Activated T-cell treated with anti-CD3 and anti-CD28 coated beads, Interleukin-2, amount 50 U/mL, for 4 hours (primary cell): ENCODE data around the gene PYGL. TPM values are rescaled to one million over a fixed set of nuclear protein-coding genes. Genes with fewer than 3 reads are reported as not detected.
A peak's percentile ranks its signal among the peaks of the same experiment; 100 is the strongest.

Experiments
- ATAC-seq, 2 donors: fragments of 200-7000 bp; cut with Tn5 transposase; one replicate each; pipeline ENCODE4 v1.10.0; 2021
- DNase-seq: peaks from one replicate; pipeline ENCODE4 v3.0.0-alpha.2; 2020
- H3K27me3 Mint-ChIP-seq: one replicate; pipeline ENCODE4 v1.8.0; 2021; ENCODE audit warnings: low read depth, mixed read lengths
- H3K36me3 Mint-ChIP-seq: one replicate; pipeline ENCODE4 v1.8.0; 2022; ENCODE audit warnings: mixed read lengths; ENCODE audit not compliant: insufficient read depth
- H3K4me1 Mint-ChIP-seq: one replicate; pipeline ENCODE4 v1.8.0; 2021; ENCODE audit warnings: low read depth, mixed read lengths
- H3K4me3 Mint-ChIP-seq: one replicate; pipeline ENCODE4 v1.8.0; 2021; ENCODE audit warnings: mild to moderate bottlenecking, moderate library complexity, mixed read lengths
- H3K9me3 Mint-ChIP-seq: one replicate; pipeline ENCODE4 v1.8.0; 2021; ENCODE audit warnings: mixed read lengths
- total RNA-seq, 3 donors: library from RNA; stranded (reverse); gene quantifications; one replicate each; pipeline ENCODE4 v1.2.1, GENCODE V29; 2021

PYGL gene
- total RNA-seq, result under 1 TPM; 0.16 to 0.25 (median 0.22) TPM

GRCh38 chr14:50943943-50944646, at the start of gene PYGL:
PYGL (minus strand) TSS chr14:50944483; CDS start chr14:50944403, 80 bp downstream.
- no peaks in the 10 kb centered on the region for H3K9me3 Mint-ChIP-seq
- peaks cover 10% of the 10 kb centered on the region for H3K4me1 Mint-ChIP-seq
- H3K36me3 Mint-ChIP-seq, result no peaks in the 10 kb centered on the region
- DNase-seq, result peak; percentile 15
- peak within 1 kb of the TSS; percentile 81 for H3K4me3 Mint-ChIP-seq
- peak; percentile 75 to 78 for ATAC-seq
- peaks cover 30% of the 10 kb centered on the region for H3K27me3 Mint-ChIP-seq

GRCh38 chr14:50985859-50986331, 41.6 kb upstream of the PYGL start:
- DNase-seq (no peak), ATAC-seq (no peak)
- H3K9me3 Mint-ChIP-seq, result no peaks in the 10 kb centered on the region
- H3K4me1 Mint-ChIP-seq, result no peaks in the 10 kb centered on the region
- H3K27me3 Mint-ChIP-seq, result peaks cover 4% of the 10 kb centered on the region
- H3K4me3 Mint-ChIP-seq, result no peak overlapping the region
- H3K36me3 Mint-ChIP-seq, result no peaks in the 10 kb centered on the region

GRCh38 chr14:50985124-50985858, 41.0 kb upstream of the PYGL start:
- no peak for DNase-seq
- Mint-ChIP-seq H3K4me1 (no peaks in the 10 kb centered on the region), H3K27me3 (peaks cover 4% of the 10 kb centered on the region), H3K36me3 (no peaks in the 10 kb centered on the region), H3K9me3 (no peaks in the 10 kb centered on the region), H3K4me3 (no peak overlapping the region)
- no peak for ATAC-seq

DNA sequence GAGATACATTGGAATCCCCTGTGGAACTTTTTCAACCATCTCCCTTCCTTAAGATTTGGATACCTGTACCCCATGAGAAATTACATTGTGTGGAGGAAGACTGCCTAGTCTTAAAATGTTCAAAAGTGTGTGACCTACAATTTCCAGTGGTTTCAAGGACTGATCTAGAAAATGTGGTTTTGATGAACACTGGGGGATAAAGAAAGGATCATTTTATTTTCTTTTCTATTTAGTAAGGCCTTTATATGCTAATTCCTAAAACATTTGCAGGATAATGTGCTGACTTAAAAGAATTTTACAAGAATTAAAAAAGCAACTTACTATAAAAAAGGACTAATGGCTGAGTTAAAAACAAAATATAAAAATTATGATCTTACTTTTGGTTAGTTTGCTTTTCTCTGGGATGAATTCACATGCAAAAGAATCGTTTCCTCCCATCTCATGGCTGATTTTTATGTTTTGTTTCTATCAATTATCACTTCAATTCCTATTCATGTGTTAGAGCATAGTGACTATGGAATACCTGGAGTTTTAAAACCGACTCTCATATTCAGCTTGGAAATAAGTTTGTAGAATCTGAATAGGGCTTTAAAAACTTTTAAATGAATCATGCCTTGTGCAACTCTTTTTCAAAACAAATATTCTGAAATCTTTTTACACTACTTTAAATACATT, 39.9 kb upstream of the PYGL start:
- Mint-ChIP-seq H3K36me3 (no peaks in the 10 kb centered on the region), H3K27me3 (peaks cover 4% of the 10 kb centered on the region), H3K9me3 (no peaks in the 10 kb centered on the region), H3K4me3 (no peak overlapping the region), H3K4me1 (no peaks in the 10 kb centered on the region)
- no peak for DNase-seq
- no peak for ATAC-seq

GRCh38 chr14:50979941-50980850, 35.9 kb upstream of the PYGL start:
- H3K4me1 Mint-ChIP-seq, result no peaks in the 10 kb centered on the region
- ATAC-seq, result no peak
- DNase-seq, result no peak
- H3K36me3 Mint-ChIP-seq, result no peaks in the 10 kb centered on the region
- H3K9me3 Mint-ChIP-seq, result no peaks in the 10 kb centered on the region
- H3K4me3 Mint-ChIP-seq, result no peak overlapping the region
- H3K27me3 Mint-ChIP-seq, result peaks cover 4% of the 10 kb centered on the region

- Mint-ChIP-seq H3K9me3 (no peaks in the 10 kb centered on the region), H3K4me1 (no peaks in the 10 kb centered on the region), H3K27me3 (peaks cover 4% of the 10 kb centered on the region), H3K36me3 (no peaks in the 10 kb centered on the region), H3K4me3 (no peak overlapping the region)
- DNase-seq (no peak), ATAC-seq (no peak)
These were observed 34.6 kb upstream of the PYGL start for GRCh38 chr14:50978888-50979287.

- peaks cover 4% of the 10 kb centered on the region for H3K27me3 Mint-ChIP-seq
- no peak for DNase-seq
- no peaks in the 10 kb centered on the region for H3K36me3 Mint-ChIP-seq
- no peak for ATAC-seq
- H3K9me3 Mint-ChIP-seq, result no peaks in the 10 kb centered on the region
- H3K4me3 Mint-ChIP-seq, result no peak overlapping the region
- no peaks in the 10 kb centered on the region for H3K4me1 Mint-ChIP-seq
These were observed 34.2 kb upstream of the PYGL start for GRCh38 chr14:50978529-50978871.

GRCh38 chr14:50977863-50978528, 33.7 kb upstream of the PYGL start:
- Mint-ChIP-seq H3K4me1 (no peaks in the 10 kb centered on the region), H3K27me3 (peaks cover 4% of the 10 kb centered on the region), H3K9me3 (no peaks in the 10 kb centered on the region), H3K36me3 (no peaks in the 10 kb centered on the region), H3K4me3 (no peak overlapping the region)
- DNase-seq (no peak), ATAC-seq (no peak)

DNA sequence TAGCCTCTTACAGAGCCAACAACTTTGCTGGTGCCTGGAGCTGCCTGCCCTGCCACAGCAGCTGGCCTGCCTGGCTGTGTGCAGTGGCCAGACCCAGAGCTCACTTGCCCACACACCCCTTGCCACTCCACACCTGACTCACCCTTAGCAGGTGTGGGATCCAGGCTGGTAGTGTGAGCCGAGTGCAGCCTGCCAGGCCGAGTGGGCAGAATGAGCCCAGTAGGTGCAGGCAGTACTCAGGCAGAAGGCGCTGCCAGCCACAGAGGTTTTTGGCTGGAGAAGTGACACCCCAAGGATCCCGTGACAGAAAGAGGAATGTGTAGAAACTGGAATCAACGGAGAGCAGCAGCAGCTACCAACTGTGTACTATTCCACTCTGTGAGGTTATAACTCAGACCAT, 29.8 kb upstream of the PYGL start:
- H3K27me3 Mint-ChIP-seq, result peaks cover 14% of the 10 kb centered on the region
- no peaks in the 10 kb centered on the region for H3K36me3 Mint-ChIP-seq
- no peaks in the 10 kb centered on the region for H3K9me3 Mint-ChIP-seq

GRCh38 chr14:50972734-50973133, 28.5 kb upstream of the PYGL start:
- Mint-ChIP-seq H3K9me3 (no peaks in the 10 kb centered on the region), H3K4me1 (no peaks in the 10 kb centered on the region), H3K27me3 (peaks cover 11% of the 10 kb centered on the region), H3K36me3 (no peaks in the 10 kb centered on the region), H3K4me3 (no peak overlapping the region)
- ATAC-seq (no peak), DNase-seq (no peak)

More for the DNA sequence above, 29.8 kb upstream of the PYGL start:
- no peak for ATAC-seq
- Mint-ChIP-seq H3K4me1 (no peaks in the 10 kb centered on the region), H3K4me3 (no peak overlapping the region)
- no peak for DNase-seq

DNA sequence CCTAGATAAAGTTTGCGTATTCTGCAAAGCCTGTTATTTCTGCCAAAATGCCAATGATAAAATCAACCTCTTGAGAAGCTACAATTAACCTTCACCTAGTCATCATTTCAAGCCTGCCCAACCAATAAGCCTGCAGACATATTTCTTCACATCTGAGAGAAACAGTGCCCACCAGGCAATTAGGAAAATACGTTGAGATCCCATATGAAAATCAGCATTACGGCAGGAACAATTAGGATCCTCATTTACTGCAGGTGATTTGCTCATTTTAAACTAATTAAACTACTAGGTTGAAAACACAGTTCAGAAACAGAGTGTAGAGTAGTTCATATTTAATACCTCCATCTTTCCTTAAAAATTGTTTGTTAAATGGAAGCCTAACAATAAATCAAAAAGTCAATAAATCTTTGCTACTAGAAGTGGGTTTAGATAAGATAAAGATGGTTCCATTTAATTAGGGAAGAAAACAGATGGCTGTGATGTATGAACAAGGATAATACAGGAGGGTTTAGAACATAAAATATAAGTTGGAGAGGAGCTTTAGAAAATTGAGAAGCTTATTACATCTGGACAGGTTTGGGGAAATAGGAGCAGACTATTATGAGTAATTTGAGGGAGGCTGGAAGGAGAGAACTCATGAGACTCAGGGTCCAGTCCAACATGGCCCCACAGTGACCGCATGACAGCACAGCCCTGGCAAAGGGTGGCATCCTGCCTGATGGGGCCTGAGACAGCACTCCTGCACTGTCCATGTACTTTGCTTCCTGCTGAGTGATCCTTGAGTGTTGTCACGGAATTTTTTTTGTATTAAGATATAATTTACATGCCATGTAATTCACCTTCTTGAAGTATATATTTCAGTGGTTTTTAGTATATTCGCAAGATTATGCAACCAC, 26.9 kb upstream of the PYGL start:
- Mint-ChIP-seq H3K4me3 (no peak overlapping the region), H3K27me3 (peaks cover 11% of the 10 kb centered on the region), H3K36me3 (no peaks in the 10 kb centered on the region), H3K9me3 (no peaks in the 10 kb centered on the region), H3K4me1 (no peaks in the 10 kb centered on the region)
- DNase-seq, result no peak
- no peak for ATAC-seq

DNA sequence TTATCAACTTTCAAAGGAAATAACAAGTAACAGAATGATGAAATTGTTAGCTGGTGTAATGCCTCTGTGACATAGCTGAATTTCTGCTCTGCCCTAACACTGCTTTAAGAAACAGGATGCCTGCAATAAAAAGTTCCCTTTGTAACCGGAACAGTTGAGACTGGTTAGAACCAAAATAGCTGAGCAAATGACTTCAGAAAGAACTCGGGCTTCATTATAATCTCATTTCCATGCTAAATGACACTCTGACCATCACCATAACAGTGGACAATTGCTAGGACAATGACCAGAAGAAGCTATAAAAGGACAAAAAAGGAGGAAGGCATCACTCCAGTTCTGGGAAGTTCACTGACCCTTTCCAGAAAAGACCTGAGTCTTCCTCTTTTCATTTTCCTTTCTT, 23.5 kb upstream of the PYGL start:
- H3K27me3 Mint-ChIP-seq, result peaks cover 11% of the 10 kb centered on the region
- no peak for DNase-seq
- H3K36me3 Mint-ChIP-seq, result no peaks in the 10 kb centered on the region
- no peak overlapping the region for H3K4me3 Mint-ChIP-seq
- H3K4me1 Mint-ChIP-seq, result no peaks in the 10 kb centered on the region
- no peak for ATAC-seq
- H3K9me3 Mint-ChIP-seq, result no peaks in the 10 kb centered on the region

DNA sequence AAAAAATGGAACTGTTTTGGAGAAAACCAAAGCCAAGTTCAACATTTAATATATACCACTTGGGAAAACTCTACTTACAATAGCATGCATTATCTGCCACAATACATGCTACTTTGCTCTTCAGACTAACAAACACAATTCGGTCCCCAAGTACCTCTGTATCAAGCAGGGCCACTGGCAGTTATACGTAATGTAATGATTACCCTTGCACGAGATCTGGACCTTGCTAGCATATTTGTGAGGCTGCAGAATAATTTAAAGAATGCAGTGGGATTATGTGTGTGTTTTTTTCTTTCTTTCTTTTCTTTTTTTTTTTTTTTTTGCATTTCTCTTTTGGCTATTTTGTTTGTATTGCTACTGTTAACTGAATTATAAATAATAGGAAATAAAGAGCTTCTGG, 22.8 kb upstream of the PYGL start:
- no peak for DNase-seq
- no peak for ATAC-seq
- H3K9me3 Mint-ChIP-seq, result no peaks in the 10 kb centered on the region
- H3K4me3 Mint-ChIP-seq, result no peak overlapping the region
- H3K36me3 Mint-ChIP-seq, result no peaks in the 10 kb centered on the region
- H3K4me1 Mint-ChIP-seq, result no peaks in the 10 kb centered on the region
- H3K27me3 Mint-ChIP-seq, result peaks cover 10% of the 10 kb centered on the region
